GM18508 (cell line): ENCODE results near the gene ANKRA2.

Experiments
- ATAC-seq: cut with Tn5 transposase; IDR thresholded peaks from one replicate; pipeline ENCODE4 v1.9.1; 2021; ENCODE audit warnings: moderate number of reproducible peaks; ENCODE audit not compliant: insufficient read depth, unreplicated experiment

ANKRA2 gene

GRCh38 chr5:73565139-73565968, at the start of gene ANKRA2, which contains the start of gene UTP15:
Gene ANKRA2 (minus strand): TSS chr5:73565639. CDS start chr5:73562881, 2,758 bp downstream.
Gene UTP15 (plus strand): TSS chr5:73565743. CDS start chr5:73567345, 1,602 bp downstream.
- peak; percentile 89 for ATAC-seq

GRCh38 chr5:73615085-73615484, 49.6 kb upstream of the ANKRA2 start:
- no peak for ATAC-seq

- no peak for ATAC-seq
Observed at GRCh38 chr5:73612799-73613198, 47.4 kb upstream of the ANKRA2 start.

GRCh38 chr5:73607228-73607627, 41.8 kb upstream of the ANKRA2 start:
- no peak for ATAC-seq

GRCh38 chr5:73606206-73606753, 40.8 kb upstream of the ANKRA2 start:
- ATAC-seq = no peak

- ATAC-seq = no peak
Observed at GRCh38 chr5:73605223-73606087, 40.0 kb upstream of the ANKRA2 start.

GRCh38 chr5:73603998-73604397, 38.6 kb upstream of the ANKRA2 start:
- ATAC-seq = no peak

- no peak for ATAC-seq
Observed at GRCh38 chr5:73599380-73599779, 33.9 kb upstream of the ANKRA2 start.

GRCh38 chr5:73596705-73597328, 31.4 kb upstream of the ANKRA2 start:
- ATAC-seq = no peak

GRCh38 chr5:73592551-73592950, 27.1 kb upstream of the ANKRA2 start:
- no peak for ATAC-seq

- no peak for ATAC-seq
Observed at GRCh38 chr5:73591698-73592501, 26.5 kb upstream of the ANKRA2 start.

GRCh38 chr5:73591102-73591695, 25.8 kb upstream of the ANKRA2 start:
- ATAC-seq = no peak

- no peak for ATAC-seq
Observed at GRCh38 chr5:73587923-73588322, 22.5 kb upstream of the ANKRA2 start.

GRCh38 chr5:73582285-73583145, 17.1 kb upstream of the ANKRA2 start:
- ATAC-seq = no peak

GRCh38 chr5:73565969-73566547, 619 bp upstream of the ANKRA2 start:
- no peak for ATAC-seq

GRCh38 chr5:73564675-73565074, 764 bp downstream of the ANKRA2 start:
- ATAC-seq = no peak

GRCh38 chr5:73564018-73564417, 1.4 kb downstream of the ANKRA2 start:
- ATAC-seq = no peak

GRCh38 chr5:73558950-73559349, 6.5 kb downstream of the ANKRA2 start:
- ATAC-seq = no peak
